A673 (cell line): Measurements from ENCODE around the gene RAP1GDS1. TPM values are rescaled to one million over a fixed set of nuclear protein-coding genes. Genes with fewer than 3 reads are reported as not detected.

Experiments
- BruUV-seq: library from RNA; stranded (reverse); fragments of 400-500 nt; replicated peaks from 2 replicates; lab custom pipeline; 2021; lab: Mats Ljungman, UMichigan
- CTCF ChIA-PET: fragments of 300-600 bp; sonication (Branson Sonifier 250); formaldehyde crosslinking; loops from one replicate; lab custom pipeline; 2022; ENCODE audit warnings: antibody characterized with exemption; lab: Charles Lee
- POLR2A ChIA-PET: fragments of 300-600 bp; sonication (Branson Sonifier 250); formaldehyde crosslinking; loops from one replicate; lab custom pipeline; 2022; ENCODE audit warnings: antibody characterized with exemption; ENCODE audit not compliant: low non-redundant PET; lab: Charles Lee
- DNase-seq: peaks from one replicate; pipeline ENCODE4 v3.0.0-alpha.2; 2015; ENCODE audit warnings: low spot score
- H3K27ac ChIP-seq: fragments of 200-600 bp; sonication (generic); 2 replicates; pipeline ENCODE4 v1.5.1; 2016; ENCODE audit warnings: mixed run types, low read depth, mild to moderate bottlenecking, mixed read lengths, antibody characterized with exemption, low read length; ENCODE audit not compliant: poor library complexity, severe bottlenecking
- H3K27me3 ChIP-seq: fragments of 200-600 bp; sonication (generic); replicated peaks from 2 replicates; pipeline ENCODE4 v1.6.1; 2017; ENCODE audit warnings: mixed run types, low read depth, mild to moderate bottlenecking, mixed read lengths, antibody characterized with exemption, low read length; ENCODE audit not compliant: insufficient read depth, poor library complexity
- H3K36me3 ChIP-seq: fragments of 200-600 bp; sonication (generic); 2 replicates; pipeline ENCODE4 v1.6.1; 2016; ENCODE audit warnings: mixed run types, mild to moderate bottlenecking, mixed read lengths, antibody characterized with exemption, low read length; ENCODE audit not compliant: insufficient read depth, poor library complexity, severe bottlenecking
- H3K4me1 ChIP-seq: fragments of 200-600 bp; sonication (generic); 2 replicates; pipeline ENCODE4 v1.6.1; 2017; ENCODE audit warnings: mixed run types, mild to moderate bottlenecking, mixed read lengths, antibody characterized with exemption, low read length; ENCODE audit not compliant: insufficient read depth, poor library complexity, severe bottlenecking
- H3K4me3 ChIP-seq: fragments of 200-600 bp; sonication (generic); 2 replicates; pipeline ENCODE4 v1.5.1; 2016; ENCODE audit warnings: low read depth, mixed run types, mild to moderate bottlenecking, mixed read lengths, low read length; ENCODE audit not compliant: poor library complexity, severe bottlenecking
- H3K9me3 ChIP-seq: fragments of 200-600 bp; sonication (generic); 2 replicates; pipeline ENCODE4 v1.6.1; 2016; ENCODE audit warnings: mixed run types, low read depth, mild to moderate bottlenecking, mixed read lengths, antibody characterized with exemption, low read length; ENCODE audit not compliant: poor library complexity, severe bottlenecking
- EZH2 ChIP-seq: fragments of 200-600 bp; sonication (generic); IDR thresholded peaks from 2 replicates; pipeline ENCODE4 v1.6.1; 2017; ENCODE audit warnings: borderline replicate concordance, low read depth, mild to moderate bottlenecking, mixed read lengths, antibody characterized with exemption, low read length; ENCODE audit not compliant: poor library complexity, severe bottlenecking
- intact Hi-C: fragments of 100-400 bp; cut with micrococcal nuclease; formaldehyde crosslinking; loops from one replicate; pipeline ENCODE4 v1.10.0; 2022; ENCODE audit not compliant: unreplicated experiment
- total RNA-seq: library from RNA; stranded (reverse); gene quantifications from 2 replicates; pipeline ENCODE4 v1.2.3, GENCODE V29; 2021
- TF ChIP-seq, protein P1 (sequence below): fragments of 300-800, 200-600 bp; sonication (generic); conservative IDR thresholded peaks from 2 replicates; pipeline ENCODE4 v1.5.1; 2017; ENCODE audit warnings: low read depth, mild to moderate bottlenecking, antibody characterized with exemption, low read length, moderate library complexity, mixed read lengths

RAP1GDS1 gene
- total RNA-seq, 1 experiment from 2014 or later, result 44.5 TPM

- H3K4me3 ChIP-seq, result peak overlapping the region; percentile 78
- no peaks in the 10 kb centered on the region for H3K27me3 ChIP-seq
- no peak for DNase-seq
- peaks cover 7% of the 10 kb centered on the region for H3K4me1 ChIP-seq
- peak overlapping the region; percentile 94 for H3K27ac ChIP-seq
- POLR2A ChIA-PET, result no interaction called here
- H3K36me3 ChIP-seq, result no peaks in the 10 kb centered on the region
- no peak for TF ChIP-seq EZH2
- TF ChIP-seq, protein P1, sequence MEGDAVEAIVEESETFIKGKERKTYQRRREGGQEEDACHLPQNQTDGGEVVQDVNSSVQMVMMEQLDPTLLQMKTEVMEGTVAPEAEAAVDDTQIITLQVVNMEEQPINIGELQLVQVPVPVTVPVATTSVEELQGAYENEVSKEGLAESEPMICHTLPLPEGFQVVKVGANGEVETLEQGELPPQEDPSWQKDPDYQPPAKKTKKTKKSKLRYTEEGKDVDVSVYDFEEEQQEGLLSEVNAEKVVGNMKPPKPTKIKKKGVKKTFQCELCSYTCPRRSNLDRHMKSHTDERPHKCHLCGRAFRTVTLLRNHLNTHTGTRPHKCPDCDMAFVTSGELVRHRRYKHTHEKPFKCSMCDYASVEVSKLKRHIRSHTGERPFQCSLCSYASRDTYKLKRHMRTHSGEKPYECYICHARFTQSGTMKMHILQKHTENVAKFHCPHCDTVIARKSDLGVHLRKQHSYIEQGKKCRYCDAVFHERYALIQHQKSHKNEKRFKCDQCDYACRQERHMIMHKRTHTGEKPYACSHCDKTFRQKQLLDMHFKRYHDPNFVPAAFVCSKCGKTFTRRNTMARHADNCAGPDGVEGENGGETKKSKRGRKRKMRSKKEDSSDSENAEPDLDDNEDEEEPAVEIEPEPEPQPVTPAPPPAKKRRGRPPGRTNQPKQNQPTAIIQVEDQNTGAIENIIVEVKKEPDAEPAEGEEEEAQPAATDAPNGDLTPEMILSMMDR, result no peak
- H3K9me3 ChIP-seq, result no peaks in the 10 kb centered on the region
- CTCF ChIA-PET, result no interaction called here
- intact Hi-C loops, result loop anchor here (5.0 to 10.0 kb wide), 2 partner anchors 108 to 295 kb away; no protein-coding TSS in a partner anchor
- BruUV-seq, result no TSS peak
Measured at GRCh38 chr4:98260047-98260578, 1.1 kb upstream of the RAP1GDS1 start.

DNA sequence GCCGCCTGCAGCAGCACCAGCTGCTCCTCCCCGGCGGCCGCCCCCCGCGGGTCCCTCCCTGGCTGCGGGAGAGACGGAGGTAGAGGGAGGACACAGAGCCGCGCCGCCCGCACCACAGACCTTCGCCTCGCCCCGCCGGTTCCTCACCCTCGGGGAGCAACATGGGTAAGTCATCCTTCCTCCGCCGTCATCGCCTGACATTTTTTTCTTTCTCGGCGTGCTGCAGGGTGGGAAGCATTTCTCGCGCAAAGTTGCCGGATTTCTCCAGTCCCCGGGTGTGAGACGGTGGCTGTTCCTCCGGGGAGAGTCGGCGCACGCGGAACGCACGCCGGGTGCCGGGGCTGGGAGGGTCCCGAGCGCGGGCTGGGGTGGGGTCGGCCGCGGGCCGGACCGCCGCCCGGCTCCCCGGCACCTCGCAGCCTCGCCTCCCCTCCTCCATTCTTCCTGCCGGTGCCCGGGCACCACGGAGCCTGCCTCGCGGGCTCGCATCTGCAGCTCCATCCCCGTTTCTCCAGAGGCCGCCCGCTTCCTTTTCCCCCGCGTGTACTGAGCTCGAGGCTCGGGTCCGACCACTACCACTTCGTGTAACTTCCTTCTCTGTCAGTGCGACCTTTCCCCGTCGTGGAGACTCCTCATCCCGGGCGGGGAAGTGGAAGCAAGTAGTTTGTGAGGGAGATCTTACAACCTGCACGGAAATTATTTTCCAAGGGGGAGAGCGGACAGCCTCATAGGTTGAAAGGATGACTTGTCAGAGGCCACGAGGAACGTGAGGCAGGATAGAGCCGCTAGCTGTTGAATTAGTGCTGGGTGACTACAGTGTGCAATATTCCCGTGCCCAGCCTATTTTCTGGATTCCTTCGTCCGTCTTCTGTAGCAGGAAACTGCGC lies 464 bp downstream of the RAP1GDS1 start:
- ChIA-PET POLR2A (interaction anchor here (0.7 kb wide), 1 partner anchor 9 kb away, joined by 3 read pairs; no protein-coding TSS in a partner anchor), CTCF (no interaction called here)
- BruUV-seq, result no TSS peak
- Histone ChIP-seq H3K27me3 (no peaks in the 10 kb centered on the region), H3K4me3 (peak overlapping the region; percentile 86), H3K4me1 (peaks cover 7% of the 10 kb centered on the region), H3K27ac (peak overlapping the region; percentile 84), H3K9me3 (no peaks in the 10 kb centered on the region), H3K36me3 (no peaks in the 10 kb centered on the region)
- peak; percentile 65 for DNase-seq
- intact Hi-C loops, result loop anchor here (5.0 to 10.0 kb wide), 2 partner anchors 109 to 293 kb away; no protein-coding TSS in a partner anchor
- no peak for TF ChIP-seq EZH2
- TF ChIP-seq, protein P1, result no peak

GRCh38 chr4:98262431-98262830 lies 1.2 kb downstream of the RAP1GDS1 start:
- BruUV-seq, result TSS peak; percentile 46
- H3K9me3 ChIP-seq, result no peaks in the 10 kb centered on the region
- peak overlapping the region; percentile 86 for H3K4me3 ChIP-seq
- H3K4me1 ChIP-seq, result peaks cover 7% of the 10 kb centered on the region
- peak overlapping the region; percentile 84 for H3K27ac ChIP-seq
- H3K27me3 ChIP-seq, result no peaks in the 10 kb centered on the region
- DNase-seq, result peak; percentile 14
- H3K36me3 ChIP-seq, result no peaks in the 10 kb centered on the region
- no peak for TF ChIP-seq EZH2
- TF ChIP-seq, protein P1, result no peak
- POLR2A ChIA-PET, result no interaction called here
- CTCF ChIA-PET, result no interaction called here
- intact Hi-C loops, result loop anchor here (5.0 to 10.0 kb wide), 2 partner anchors 110 to 292 kb away; no protein-coding TSS in a partner anchor
